HEK293T (cell line): ENCODE results near the gene PPDPF.

Experiments used
- BHLHE40 ChIP-seq: fragments of 450-650 bp; IDR thresholded peaks from 2 replicates; pipeline ENCODE4 v1.6.1; 2016; ENCODE audit warnings: mild to moderate bottlenecking, moderate library complexity, borderline replicate concordance
- CTBP1 ChIP-seq: fragments of 450-650 bp; IDR thresholded peaks from 2 replicates; pipeline ENCODE4 v1.6.1; 2016; ENCODE audit warnings: borderline replicate concordance
- FOXA1 ChIP-seq: fragments of 450-650 bp; IDR thresholded peaks from 2 replicates; pipeline ENCODE4 v1.6.1; 2016; ENCODE audit warnings: mild to moderate bottlenecking
- FOXM1 ChIP-seq: fragments of 450-650 bp; IDR thresholded peaks from 2 replicates; pipeline ENCODE4 v1.6.1; 2017; ENCODE audit warnings: mild to moderate bottlenecking, borderline replicate concordance
- HDGF ChIP-seq: fragments of 450-650 bp; IDR thresholded peaks from 2 replicates; pipeline ENCODE4 v1.6.1; 2017; ENCODE audit warnings: antibody characterized with exemption, borderline replicate concordance
- L3MBTL2 ChIP-seq: fragments of 450-650 bp; conservative IDR thresholded peaks from 2 replicates; pipeline ENCODE4 v1.6.1; 2016; ENCODE audit warnings: mild to moderate bottlenecking
- LEF1 ChIP-seq: fragments of 450-650 bp; IDR thresholded peaks from 2 replicates; pipeline ENCODE4 v1.6.1; 2017; ENCODE audit warnings: mild to moderate bottlenecking, borderline replicate concordance
- SP1 ChIP-seq: fragments of 450-650 bp; IDR thresholded peaks from 2 replicates; pipeline ENCODE4 v1.6.1; 2017
- SUZ12 ChIP-seq: fragments of 450-650 bp; IDR thresholded peaks from 2 replicates; pipeline ENCODE4 v1.6.1; 2016; ENCODE audit warnings: mild to moderate bottlenecking
- ZNF384 ChIP-seq: fragments of 450-650 bp; IDR thresholded peaks from 2 replicates; pipeline ENCODE4 v1.6.1; 2016
- TF ChIP-seq, protein P1 (sequence below): fragments of 450-650 bp; IDR thresholded peaks from 2 replicates; pipeline ENCODE4 v1.6.1; 2016

DNA sequence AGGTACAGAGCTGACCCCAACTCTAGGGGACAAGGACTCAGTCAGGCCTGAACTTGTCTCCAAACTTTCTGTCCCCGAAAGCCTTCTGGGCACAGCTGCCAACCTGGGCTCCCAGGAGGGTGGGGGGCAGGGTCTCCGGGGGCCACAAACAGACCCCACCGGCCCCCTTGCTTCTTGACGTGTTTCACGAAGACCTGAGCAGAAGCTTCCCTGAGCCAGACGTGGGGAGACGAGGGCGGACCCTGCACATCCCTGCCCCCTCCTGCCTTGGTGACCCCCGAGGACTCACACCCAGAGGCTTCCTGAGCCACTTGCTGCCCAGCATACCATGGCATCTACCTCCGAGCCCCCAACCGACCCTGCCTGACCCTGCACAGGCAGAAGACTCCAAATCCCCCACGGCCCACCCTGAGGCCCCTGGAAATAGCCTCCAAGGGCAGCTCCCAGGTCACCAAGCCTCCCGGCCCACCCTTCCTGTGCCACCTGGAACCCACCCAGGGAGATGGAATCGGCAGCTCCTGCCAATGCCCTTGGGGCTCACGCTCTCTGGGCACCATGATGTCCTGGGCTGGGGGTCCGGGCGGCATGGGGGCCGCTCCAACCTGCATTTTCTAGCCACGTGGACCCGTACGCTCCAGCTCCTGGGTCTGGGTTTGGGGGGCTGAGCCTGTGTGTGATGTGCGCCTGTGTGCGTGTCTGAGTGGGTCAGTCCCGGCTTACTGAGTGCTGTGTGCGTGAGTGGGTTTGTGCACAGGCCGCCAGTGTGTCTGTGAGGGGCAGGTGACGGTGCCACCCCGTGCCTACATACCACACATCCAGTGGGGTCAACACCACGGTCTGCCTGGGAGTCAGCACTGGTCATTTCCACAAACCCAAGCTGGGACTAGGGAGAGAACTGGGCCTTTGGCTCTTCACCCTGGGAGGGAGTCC, 19.1 kb downstream of the PPDPF start:
- TF ChIP-seq HDGF (no peak), SP1 (no peak), L3MBTL2 (no peak), FOXM1 (no peak), ZNF384 (no peak), BHLHE40 (no peak), FOXA1 (no peak), SUZ12 (no peak), LEF1 (no peak), CTBP1 (no peak)
- TF ChIP-seq, protein P1, sequence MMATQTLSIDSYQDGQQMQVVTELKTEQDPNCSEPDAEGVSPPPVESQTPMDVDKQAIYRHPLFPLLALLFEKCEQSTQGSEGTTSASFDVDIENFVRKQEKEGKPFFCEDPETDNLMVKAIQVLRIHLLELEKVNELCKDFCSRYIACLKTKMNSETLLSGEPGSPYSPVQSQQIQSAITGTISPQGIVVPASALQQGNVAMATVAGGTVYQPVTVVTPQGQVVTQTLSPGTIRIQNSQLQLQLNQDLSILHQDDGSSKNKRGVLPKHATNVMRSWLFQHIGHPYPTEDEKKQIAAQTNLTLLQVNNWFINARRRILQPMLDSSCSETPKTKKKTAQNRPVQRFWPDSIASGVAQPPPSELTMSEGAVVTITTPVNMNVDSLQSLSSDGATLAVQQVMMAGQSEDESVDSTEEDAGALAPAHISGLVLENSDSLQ: no peak
